SH-SY5Y (cell line): ENCODE data around the gene ELMO2.

ENCODE experiments used
- GATA2 ChIP-seq: IDR thresholded peaks from 2 replicates; pipeline ENCODE4 v1.6.1; 2011; ENCODE audit warnings: mild to moderate bottlenecking, low read depth, low read length
- GATA3 ChIP-seq: IDR thresholded peaks from 2 replicates; pipeline ENCODE4 v1.6.1; 2011; ENCODE audit warnings: low read depth, mild to moderate bottlenecking, low read length, moderate library complexity

- no peak for TF ChIP-seq GATA2
- TF ChIP-seq GATA3 = no peak
These were observed 39.6 kb downstream of the ELMO2 start for GRCh38 chr20:46366826-46367225.
